Measurements from ENCODE around the gene RNF212. TPM values are rescaled to one million over a fixed set of nuclear protein-coding genes. Genes with fewer than 3 reads are reported as not detected.

RNF212 gene
- total RNA-seq, 1 donor from 2014 or later, result 8.1 TPM

- H3K4me3 ChIP-seq (ENCODE audit: low read depth, low read length), result no peak overlapping the region
- no peak for DNase-seq (ENCODE audit: low read depth)
- TF ChIP-seq, protein P1, sequence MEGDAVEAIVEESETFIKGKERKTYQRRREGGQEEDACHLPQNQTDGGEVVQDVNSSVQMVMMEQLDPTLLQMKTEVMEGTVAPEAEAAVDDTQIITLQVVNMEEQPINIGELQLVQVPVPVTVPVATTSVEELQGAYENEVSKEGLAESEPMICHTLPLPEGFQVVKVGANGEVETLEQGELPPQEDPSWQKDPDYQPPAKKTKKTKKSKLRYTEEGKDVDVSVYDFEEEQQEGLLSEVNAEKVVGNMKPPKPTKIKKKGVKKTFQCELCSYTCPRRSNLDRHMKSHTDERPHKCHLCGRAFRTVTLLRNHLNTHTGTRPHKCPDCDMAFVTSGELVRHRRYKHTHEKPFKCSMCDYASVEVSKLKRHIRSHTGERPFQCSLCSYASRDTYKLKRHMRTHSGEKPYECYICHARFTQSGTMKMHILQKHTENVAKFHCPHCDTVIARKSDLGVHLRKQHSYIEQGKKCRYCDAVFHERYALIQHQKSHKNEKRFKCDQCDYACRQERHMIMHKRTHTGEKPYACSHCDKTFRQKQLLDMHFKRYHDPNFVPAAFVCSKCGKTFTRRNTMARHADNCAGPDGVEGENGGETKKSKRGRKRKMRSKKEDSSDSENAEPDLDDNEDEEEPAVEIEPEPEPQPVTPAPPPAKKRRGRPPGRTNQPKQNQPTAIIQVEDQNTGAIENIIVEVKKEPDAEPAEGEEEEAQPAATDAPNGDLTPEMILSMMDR (conservative IDR thresholded peaks at IDR 0.05; ENCODE audit: low read depth, low read length), result no peak
These were observed 21.8 kb downstream of the RNF212 start for GRCh38 chr4:1091561-1091995.

GRCh38 chr4:1090465-1091440, 22.6 kb downstream of the RNF212 start:
- H3K4me3 ChIP-seq (ENCODE audit: low read depth, low read length), result no peak overlapping the region
- no peak for DNase-seq (ENCODE audit: low read depth)
- TF ChIP-seq, protein P1 (conservative IDR thresholded peaks at IDR 0.05; ENCODE audit: low read depth, low read length), result no peak

DNA sequence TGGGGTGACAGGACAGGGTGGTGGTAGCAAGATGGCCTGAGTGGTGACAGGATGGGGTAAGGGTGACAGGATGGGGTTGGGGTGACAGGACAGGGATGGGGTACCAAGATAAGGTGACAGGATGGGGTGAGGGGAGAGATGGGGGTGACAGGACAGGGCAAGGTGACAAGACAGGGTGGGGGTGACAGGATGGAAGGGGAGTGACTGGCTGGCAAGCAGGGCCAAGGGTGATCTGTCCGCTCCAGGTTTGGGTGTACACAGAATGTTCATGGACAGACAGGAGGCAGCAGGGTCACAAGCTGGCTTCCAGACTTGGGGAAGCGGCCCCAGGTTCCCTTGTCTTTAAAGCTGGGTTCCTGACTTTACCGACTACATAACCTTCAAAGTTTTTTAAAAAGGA, 23.3 kb downstream of the RNF212 start:
- H3K4me3 ChIP-seq (ENCODE audit: low read depth, low read length), result no peak overlapping the region
- no peak for DNase-seq (ENCODE audit: low read depth)
- TF ChIP-seq, protein P1 (conservative IDR thresholded peaks at IDR 0.05; ENCODE audit: low read depth, low read length), result no peak

GRCh38 chr4:1087371-1087770, 26.0 kb downstream of the RNF212 start:
- TF ChIP-seq, protein P1 (conservative IDR thresholded peaks at IDR 0.05; ENCODE audit: low read depth, low read length), result no peak
- no peak for DNase-seq (ENCODE audit: low read depth)
- H3K4me3 ChIP-seq (ENCODE audit: low read depth, low read length), result no peak overlapping the region

GRCh38 chr4:1086011-1086410, 27.4 kb downstream of the RNF212 start:
- TF ChIP-seq, protein P1 (conservative IDR thresholded peaks at IDR 0.05; ENCODE audit: low read depth, low read length), result no peak
- no peak overlapping the region for H3K4me3 ChIP-seq (ENCODE audit: low read depth, low read length)
- no peak for DNase-seq (ENCODE audit: low read depth)

DNA sequence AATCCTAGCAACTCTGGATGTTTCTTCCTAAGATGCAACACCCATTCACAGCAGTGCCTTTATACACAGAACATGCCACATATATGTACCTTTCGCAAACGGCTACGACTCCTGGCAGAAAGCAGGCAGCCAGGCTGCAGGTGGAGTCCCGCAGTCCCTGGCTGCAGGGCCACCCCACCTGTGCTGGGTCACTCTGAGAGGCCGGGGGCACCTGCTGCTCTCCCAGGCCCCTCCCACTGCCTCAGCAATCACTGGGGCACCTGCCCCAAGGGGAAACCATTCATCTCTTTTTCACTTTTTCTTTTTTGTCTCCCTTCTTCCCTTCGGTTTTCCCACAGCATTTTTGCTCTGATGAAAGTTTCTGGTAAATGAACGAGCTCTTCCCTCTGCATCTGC, 28.0 kb downstream of the RNF212 start:
- H3K4me3 ChIP-seq (ENCODE audit: low read depth, low read length), result no peak overlapping the region
- DNase-seq (ENCODE audit: low read depth), result no peak
- TF ChIP-seq, protein P1 (conservative IDR thresholded peaks at IDR 0.05; ENCODE audit: low read depth, low read length), result no peak
